Measurements from ENCODE around the gene ARRDC3.
"Not testable (repeated sequence)": the region's sequence is repeated elsewhere in the genome, so short reads cannot be mapped to it uniquely, and the experiment has no call there.

The ARRDC3 gene

GRCh38 chr5:91357012-91357634 lies 26.0 kb downstream of the ARRDC3 start:
- no peaks in the 10 kb centered on the region for H3K27me3 ChIP-seq (replicated peaks; ENCODE audit: control insufficient read depth, insufficient read depth, low read length)
- no peak overlapping the region for H3K9ac ChIP-seq (ENCODE audit: low read length)
- no peaks in the 10 kb centered on the region for H3K4me1 ChIP-seq (ENCODE audit: control insufficient read depth, insufficient read depth, low read length)
- no peak for DNase-seq (ENCODE audit: low read depth)
- H3K36me3 ChIP-seq (ENCODE audit: control insufficient read depth, insufficient read depth, low read length, severe bottlenecking): no peaks in the 10 kb centered on the region
- no peak overlapping the region for H3K4me3 ChIP-seq (ENCODE audit: low read length)
- no peaks in the 10 kb centered on the region for H3K9me3 ChIP-seq (ENCODE audit: control insufficient read depth, low read length)

DNA sequence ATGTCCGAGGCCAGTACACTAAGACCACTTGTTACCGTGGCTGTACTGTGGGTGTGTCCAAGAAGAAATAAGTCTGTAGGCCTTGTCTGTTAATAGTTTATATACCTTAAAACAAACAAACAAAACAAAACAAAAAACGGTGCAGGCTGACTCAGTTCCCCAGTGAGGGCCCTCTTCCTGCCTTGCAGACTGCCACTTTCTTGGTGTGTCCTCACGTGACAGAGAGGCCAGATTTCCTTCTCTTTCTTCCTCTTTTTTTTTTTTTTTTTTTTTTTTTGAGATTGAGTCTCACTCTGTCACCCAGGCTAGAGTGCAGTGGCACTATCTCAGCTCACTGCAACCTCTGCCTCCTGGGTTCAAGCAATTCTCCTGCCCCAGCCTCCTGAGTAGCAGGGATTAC lies 28.2 kb downstream of the ARRDC3 start:
- H3K27me3 ChIP-seq (replicated peaks; ENCODE audit: control insufficient read depth, insufficient read depth, low read length); H3K36me3 ChIP-seq (ENCODE audit: control insufficient read depth, insufficient read depth, low read length, severe bottlenecking); H3K4me1 ChIP-seq (ENCODE audit: control insufficient read depth, insufficient read depth, low read length); DNase-seq (ENCODE audit: low read depth); H3K9me3 ChIP-seq (ENCODE audit: control insufficient read depth, low read length); H3K9ac ChIP-seq (ENCODE audit: low read length); H3K4me3 ChIP-seq (ENCODE audit: low read length): not testable (repeated sequence)

GRCh38 chr5:91352831-91353695 lies 30.1 kb downstream of the ARRDC3 start:
- DNase-seq (ENCODE audit: low read depth): no peak
- H3K27me3 ChIP-seq (replicated peaks; ENCODE audit: control insufficient read depth, insufficient read depth, low read length): no peaks in the 10 kb centered on the region
- no peak overlapping the region for H3K9ac ChIP-seq (ENCODE audit: low read length)
- no peaks in the 10 kb centered on the region for H3K9me3 ChIP-seq (ENCODE audit: control insufficient read depth, low read length)
- H3K4me3 ChIP-seq (ENCODE audit: low read length): no peak overlapping the region
- no peaks in the 10 kb centered on the region for H3K4me1 ChIP-seq (ENCODE audit: control insufficient read depth, insufficient read depth, low read length)
- no peaks in the 10 kb centered on the region for H3K36me3 ChIP-seq (ENCODE audit: control insufficient read depth, insufficient read depth, low read length, severe bottlenecking)

DNA sequence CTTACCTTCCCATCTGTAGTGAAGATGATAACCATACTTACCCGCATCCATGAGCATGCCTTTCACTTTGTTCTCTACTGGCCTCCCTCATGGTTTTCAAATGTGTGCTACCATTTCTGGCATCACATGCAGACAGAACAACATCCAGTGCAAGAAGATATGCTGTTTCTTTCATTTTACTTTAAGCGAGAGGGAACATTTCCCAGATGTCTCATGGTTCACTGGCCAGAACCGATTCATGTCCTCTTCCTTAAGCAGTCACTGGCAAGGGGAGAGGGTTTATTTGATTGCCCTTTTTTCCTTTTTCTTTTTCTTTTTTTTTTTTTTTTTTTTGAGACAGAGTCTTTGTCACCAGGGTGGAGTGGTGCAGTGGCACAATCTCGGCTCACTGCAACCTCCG lies 37.7 kb downstream of the ARRDC3 start:
- no peak overlapping the region for H3K4me3 ChIP-seq (ENCODE audit: low read length)
- no peak for DNase-seq (ENCODE audit: low read depth)
- peaks cover 15% of the 10 kb centered on the region for H3K4me1 ChIP-seq (ENCODE audit: control insufficient read depth, insufficient read depth, low read length)
- H3K27me3 ChIP-seq (replicated peaks; ENCODE audit: control insufficient read depth, insufficient read depth, low read length): no peaks in the 10 kb centered on the region
- H3K36me3 ChIP-seq (ENCODE audit: control insufficient read depth, insufficient read depth, low read length, severe bottlenecking): no peaks in the 10 kb centered on the region
- H3K9ac ChIP-seq (ENCODE audit: low read length): no peak overlapping the region
- H3K9me3 ChIP-seq (ENCODE audit: control insufficient read depth, low read length): no peaks in the 10 kb centered on the region

DNA sequence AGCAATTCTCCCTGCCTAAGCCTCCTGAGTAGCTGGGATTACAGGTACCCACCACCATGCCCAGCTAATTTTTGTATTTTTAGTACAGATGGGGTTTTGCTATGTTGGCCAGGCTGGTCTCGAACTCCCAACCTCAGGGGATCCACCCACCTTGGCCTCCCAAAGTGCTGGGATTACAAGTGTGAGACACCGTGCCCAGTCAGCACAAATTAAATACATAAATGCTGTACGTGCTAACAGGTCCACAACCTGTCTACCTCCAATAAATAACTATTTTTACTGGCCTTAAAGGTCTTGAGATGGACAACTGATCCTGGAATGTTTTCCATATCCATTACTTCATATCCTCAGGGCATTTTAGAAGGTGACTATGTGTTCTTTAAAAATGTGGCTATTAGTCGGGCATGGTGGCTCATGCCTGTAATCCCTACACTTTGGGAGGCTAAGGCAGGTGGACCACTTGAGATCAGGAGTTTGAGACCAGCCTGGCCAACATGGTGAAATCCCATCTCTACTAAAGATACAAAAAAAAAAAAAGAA lies 38.4 kb downstream of the ARRDC3 start:
- not testable (repeated sequence) for H3K27me3 ChIP-seq (replicated peaks; ENCODE audit: control insufficient read depth, insufficient read depth, low read length); H3K9ac ChIP-seq (ENCODE audit: low read length); H3K9me3 ChIP-seq (ENCODE audit: control insufficient read depth, low read length); DNase-seq (ENCODE audit: low read depth); H3K36me3 ChIP-seq (ENCODE audit: control insufficient read depth, insufficient read depth, low read length, severe bottlenecking); H3K4me3 ChIP-seq (ENCODE audit: low read length)
- peaks cover 15% of the 10 kb centered on the region for H3K4me1 ChIP-seq (ENCODE audit: control insufficient read depth, insufficient read depth, low read length)

- Histone ChIP-seq H3K4me3 (ENCODE audit: low read length) (no peak overlapping the region), H3K9ac (ENCODE audit: low read length) (peak overlapping the region; percentile 75), H3K9me3 (ENCODE audit: control insufficient read depth, low read length) (no peaks in the 10 kb centered on the region), H3K4me1 (ENCODE audit: control insufficient read depth, insufficient read depth, low read length) (peaks cover 20% of the 10 kb centered on the region), H3K27me3 (replicated peaks; ENCODE audit: control insufficient read depth, insufficient read depth, low read length) (no peaks in the 10 kb centered on the region), H3K36me3 (ENCODE audit: control insufficient read depth, insufficient read depth, low read length, severe bottlenecking) (no peaks in the 10 kb centered on the region)
- DNase-seq (ENCODE audit: low read depth): no peak
These were observed 39.2 kb downstream of the ARRDC3 start for GRCh38 chr5:91343916-91344315.

DNA sequence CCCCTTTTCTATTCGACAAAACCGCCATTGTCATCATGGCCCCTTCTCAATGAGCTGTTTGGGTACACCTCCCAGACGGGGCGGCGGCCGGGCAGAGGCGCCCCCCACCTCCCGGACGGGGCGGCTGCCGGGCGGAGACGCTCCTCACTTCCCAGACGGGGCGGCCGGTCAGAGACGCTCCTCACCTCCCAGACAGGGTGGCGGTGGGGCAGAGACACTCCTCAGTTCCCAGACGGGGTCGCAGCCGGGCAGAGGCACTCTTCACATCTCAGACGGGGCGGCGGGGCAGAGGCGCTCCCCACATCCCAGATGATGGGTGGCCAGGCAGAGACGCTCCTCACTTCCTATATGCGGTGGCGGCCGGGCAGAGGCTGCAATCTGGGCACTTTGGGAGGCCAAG lies 40.2 kb downstream of the ARRDC3 start:
- DNase-seq (ENCODE audit: low read depth); H3K9ac ChIP-seq (ENCODE audit: low read length); H3K27me3 ChIP-seq (replicated peaks; ENCODE audit: control insufficient read depth, insufficient read depth, low read length): not testable (repeated sequence)

GRCh38 chr5:91341154-91341553 lies 42.0 kb downstream of the ARRDC3 start:
- DNase-seq (ENCODE audit: low read depth): no peak
- H3K9me3 ChIP-seq (ENCODE audit: control insufficient read depth, low read length): no peaks in the 10 kb centered on the region

More for the DNA sequence above, 40.2 kb downstream of the ARRDC3 start:
- H3K9me3 ChIP-seq (ENCODE audit: control insufficient read depth, low read length); H3K4me3 ChIP-seq (ENCODE audit: low read length); H3K36me3 ChIP-seq (ENCODE audit: control insufficient read depth, insufficient read depth, low read length, severe bottlenecking): not testable (repeated sequence)
- H3K4me1 ChIP-seq (ENCODE audit: control insufficient read depth, insufficient read depth, low read length): peaks cover 23% of the 10 kb centered on the region

DNA sequence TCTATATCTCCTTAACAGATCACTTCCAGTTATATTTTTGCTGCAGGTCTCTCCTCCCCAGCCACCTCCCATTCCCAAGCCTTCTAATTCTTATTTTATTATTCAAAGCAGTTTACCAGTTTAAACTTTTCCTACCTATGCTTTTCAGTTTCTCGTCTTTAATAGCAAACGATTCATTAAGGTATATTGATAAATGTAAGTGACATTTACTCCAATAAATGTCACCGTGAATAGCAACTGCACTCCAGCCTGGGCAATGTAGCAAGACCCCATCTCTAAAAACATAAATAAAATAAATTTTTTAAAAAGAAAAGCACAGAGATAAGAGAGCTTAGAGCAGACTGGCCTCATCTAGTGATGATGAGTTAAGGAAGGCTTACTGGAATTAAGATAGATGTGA lies 42.6 kb downstream of the ARRDC3 start:
- Histone ChIP-seq H3K4me3 (ENCODE audit: low read length) (no peak overlapping the region), H3K27me3 (replicated peaks; ENCODE audit: control insufficient read depth, insufficient read depth, low read length) (no peaks in the 10 kb centered on the region), H3K9ac (ENCODE audit: low read length) (no peak overlapping the region), H3K9me3 (ENCODE audit: control insufficient read depth, low read length) (no peaks in the 10 kb centered on the region), H3K4me1 (ENCODE audit: control insufficient read depth, insufficient read depth, low read length) (peaks cover 23% of the 10 kb centered on the region), H3K36me3 (ENCODE audit: control insufficient read depth, insufficient read depth, low read length, severe bottlenecking) (no peaks in the 10 kb centered on the region)
- no peak for DNase-seq (ENCODE audit: low read depth)

More at GRCh38 chr5:91341154-91341553, 42.0 kb downstream of the ARRDC3 start:
- Histone ChIP-seq H3K27me3 (replicated peaks; ENCODE audit: control insufficient read depth, insufficient read depth, low read length) (no peaks in the 10 kb centered on the region), H3K36me3 (ENCODE audit: control insufficient read depth, insufficient read depth, low read length, severe bottlenecking) (no peaks in the 10 kb centered on the region), H3K4me3 (ENCODE audit: low read length) (no peak overlapping the region), H3K4me1 (ENCODE audit: control insufficient read depth, insufficient read depth, low read length) (peaks cover 23% of the 10 kb centered on the region), H3K9ac (ENCODE audit: low read length) (peak overlapping the region; percentile 52)

GRCh38 chr5:91339063-91339705 lies 43.9 kb downstream of the ARRDC3 start:
- DNase-seq (ENCODE audit: low read depth): peak; percentile 59
- H3K36me3 ChIP-seq (ENCODE audit: control insufficient read depth, insufficient read depth, low read length, severe bottlenecking): no peaks in the 10 kb centered on the region
- no peak overlapping the region for H3K4me3 ChIP-seq (ENCODE audit: low read length)
- no peaks in the 10 kb centered on the region for H3K9me3 ChIP-seq (ENCODE audit: control insufficient read depth, low read length)
- peaks cover 23% of the 10 kb centered on the region for H3K4me1 ChIP-seq (ENCODE audit: control insufficient read depth, insufficient read depth, low read length)
- H3K27me3 ChIP-seq (replicated peaks; ENCODE audit: control insufficient read depth, insufficient read depth, low read length): no peaks in the 10 kb centered on the region
- no peak overlapping the region for H3K9ac ChIP-seq (ENCODE audit: low read length)

All from adipocyte (in vitro differentiated cells).